IMR-90 (cell line): ENCODE measurements around the gene TMPRSS2. TPM values are rescaled to one million over a fixed set of nuclear protein-coding genes. Genes with fewer than 3 reads are reported as not detected.

Experiments
- ATAC-seq: fragments of 200-7000 bp; cut with Tn5 transposase; 2 replicates; pipeline ENCODE4 v1.9.1; 2020; ENCODE audit warnings: low read depth, mild to moderate bottlenecking, moderate library complexity
- BruUV-seq: library from RNA; stranded (reverse); fragments of 400-500 nt; replicated peaks from 2 replicates; lab custom pipeline; 2021; lab: Mats Ljungman, UMichigan
- CTCF ChIA-PET: fragments of 300-600 bp; formaldehyde crosslinking; extraction: SDS; loops from one replicate; lab custom pipeline; 2021; ENCODE audit warnings: antibody characterized with exemption; lab: Yijun Ruan, JAX
- POLR2A ChIA-PET: fragments of 300-600 bp; sonication (Branson Sonifier 250); formaldehyde crosslinking; loops from one replicate; lab custom pipeline; 2022; ENCODE audit warnings: antibody characterized with exemption; ENCODE audit not compliant: unreplicated experiment; lab: Charles Lee
- DNase-seq: peaks from one replicate; pipeline ENCODE4 v3.0.0; 2013
- H2AFZ ChIP-seq: replicated peaks from 2 replicates; pipeline ENCODE3; 2013; ENCODE audit warnings: low read length, mild to moderate bottlenecking; ENCODE audit not compliant: poor library complexity
- H2AK5ac ChIP-seq: 2 replicates; pipeline ENCODE4 v1.6.1; 2013; ENCODE audit warnings: low read depth, low read length, inconsistent platforms
- H2AK9ac ChIP-seq: replicated peaks from 2 replicates; pipeline ENCODE3; 2013; ENCODE audit warnings: mild to moderate bottlenecking, low read depth, low read length, moderate library complexity; ENCODE audit not compliant: poor library complexity
- H2BK120ac ChIP-seq: 2 replicates; pipeline ENCODE4 v1.6.1; 2013; ENCODE audit warnings: low read depth, low read length, inconsistent platforms
- H2BK15ac ChIP-seq: 3 replicates; pipeline ENCODE4 v1.6.1; 2013; ENCODE audit warnings: low read depth, low read length, inconsistent platforms
- H2BK20ac ChIP-seq: 2 replicates; pipeline ENCODE4 v1.6.1; 2013; ENCODE audit warnings: low read depth, mild to moderate bottlenecking, inconsistent platforms, low read length, moderate library complexity
- H2BK5ac ChIP-seq: 2 replicates; pipeline ENCODE4 v1.6.1; 2013; ENCODE audit warnings: mild to moderate bottlenecking, low read depth, low read length, inconsistent platforms; ENCODE audit not compliant: poor library complexity, severe bottlenecking
- H3K14ac ChIP-seq: replicated peaks from 2 replicates; pipeline ENCODE4 v1.6.1; 2013; ENCODE audit warnings: low read depth, low read length, inconsistent platforms
- H3K18ac ChIP-seq: 2 replicates; pipeline ENCODE4 v1.6.1; 2013; ENCODE audit warnings: low read depth, low read length, control low read depth
- H3K23ac ChIP-seq: 2 replicates; pipeline ENCODE4 v1.6.1; 2013; ENCODE audit warnings: low read depth, low read length, inconsistent platforms
- H3K27ac ChIP-seq: 2 replicates; pipeline ENCODE4 v1.5.1; 2013; ENCODE audit warnings: mild to moderate bottlenecking, control low read depth, low read length; ENCODE audit not compliant: insufficient read depth
- H3K27me3 ChIP-seq: 2 replicates; pipeline ENCODE4 v1.6.1; 2013; ENCODE audit warnings: low read length; ENCODE audit not compliant: control insufficient read depth, insufficient read depth
- H3K36me3 ChIP-seq: 2 replicates; pipeline ENCODE4 v1.6.1; 2013; ENCODE audit warnings: low read length, mixed read lengths; ENCODE audit not compliant: control insufficient read depth, insufficient read depth
- H3K4ac ChIP-seq: 2 replicates; pipeline ENCODE4 v1.6.1; 2013; ENCODE audit warnings: low read depth, low read length, inconsistent platforms
- H3K4me1 ChIP-seq: 2 replicates; pipeline ENCODE4 v1.6.1; 2013; ENCODE audit warnings: low read length, mixed read lengths; ENCODE audit not compliant: control insufficient read depth, insufficient read depth
- H3K4me2 ChIP-seq: 2 replicates; pipeline ENCODE4 v1.6.1; 2013; ENCODE audit warnings: low read depth, mild to moderate bottlenecking, control low read depth, low read length, moderate library complexity
- H3K4me3 ChIP-seq: 2 replicates; pipeline ENCODE4 v1.5.1; 2013; ENCODE audit warnings: low read depth, mild to moderate bottlenecking, control low read depth, low read length, moderate library complexity; ENCODE audit not compliant: insufficient read depth
- H3K56ac ChIP-seq: 2 replicates; pipeline ENCODE4 v1.6.1; 2013; ENCODE audit warnings: low read length, inconsistent platforms; ENCODE audit not compliant: insufficient read depth; ENCODE audit errors: extremely low read depth
- H3K79me1 ChIP-seq, 2 experiments: 2 replicates each; pipeline ENCODE4 v1.6.1; 2013; ENCODE audit warnings: low read length in 2 of 2, inconsistent platforms in 1 of 2, low read depth in 1 of 2
- H3K9ac ChIP-seq: 2 replicates; pipeline ENCODE4 v1.6.1; 2013; ENCODE audit warnings: low read depth, low read length, control low read depth
- H3K9me1 ChIP-seq: 2 replicates; pipeline ENCODE4 v1.6.1; 2013; ENCODE audit warnings: low read length, inconsistent platforms; ENCODE audit not compliant: insufficient read depth
- H3K9me3 ChIP-seq: 2 replicates; pipeline ENCODE4 v1.6.1; 2013; ENCODE audit warnings: low read length; ENCODE audit not compliant: control insufficient read depth, insufficient read depth
- H4K20me1 ChIP-seq: 2 replicates; pipeline ENCODE4 v1.6.1; 2013; ENCODE audit warnings: low read length, inconsistent platforms; ENCODE audit not compliant: insufficient read depth
- H4K5ac ChIP-seq: 2 replicates; pipeline ENCODE4 v1.6.1; 2013; ENCODE audit warnings: mild to moderate bottlenecking, low read depth, low read length, control low read depth
- H4K8ac ChIP-seq, 2 experiments: 2 replicates each; pipeline ENCODE4 v1.6.1; 2013; ENCODE audit warnings: low read depth in 2 of 2, low read length in 2 of 2, control low read depth in 1 of 2, inconsistent platforms in 1 of 2
- H4K91ac ChIP-seq: 2 replicates; pipeline ENCODE4 v1.6.1; 2013; ENCODE audit warnings: low read depth, low read length, inconsistent platforms; ENCODE audit not compliant: insufficient read depth
- BHLHE40 ChIP-seq: fragments of 150-350 bp; IDR thresholded peaks from 2 replicates; pipeline ENCODE4 v1.6.1; 2016; ENCODE audit warnings: mild to moderate bottlenecking, low read depth, low read length
- CEBPB ChIP-seq: IDR thresholded peaks from 2 replicates; pipeline ENCODE4 v1.6.1; 2012; ENCODE audit warnings: low read depth, low read length, improper control_type of control experiment
- FOS ChIP-seq: fragments of 150-350 bp; IDR thresholded peaks from 2 replicates; pipeline ENCODE4 v1.6.1; 2016; ENCODE audit warnings: low read depth, low read length
- MAZ ChIP-seq: IDR thresholded peaks from 2 replicates; pipeline ENCODE4 v1.6.1; 2012; ENCODE audit warnings: low read depth, mild to moderate bottlenecking, low read length, improper control_type of control experiment, moderate library complexity, borderline replicate concordance
- RFX5 ChIP-seq: IDR thresholded peaks from 2 replicates; pipeline ENCODE4 v1.8.0; 2012; ENCODE audit warnings: low read depth, mild to moderate bottlenecking, low read length, moderate library complexity
- WGBS, 2 experiments: methylation state at CpG; one replicate each; pipeline versions ENCODE4 v1.1.5 to v1.1.7; 2013; ENCODE audit warnings: missing lambda C conversion rate in 2 of 2; ENCODE audit not compliant: insufficient read length in 1 of 2; ENCODE audit errors: extremely low coverage in 2 of 2; 5-methylcytosine and 5-hydroxymethylcytosine counted together
- dilution Hi-C: fragments of 300-500 bp; cut with HindIII; formaldehyde crosslinking; loops from one replicate; pipeline ENCODE4 v1.14.3; 2018; ENCODE audit warnings: low sequenced_read_pairs; ENCODE audit not compliant: unreplicated experiment
- in situ Hi-C: fragments of 300-500 bp; cut with MboI; formaldehyde crosslinking; loops from 3 replicates; pipeline ENCODE4 v1.14.3; 2019; ENCODE audit warnings: low sequenced_read_pairs, inconsistent platforms, mixed read lengths
- intact Hi-C: fragments of 100-400 bp; cut with micrococcal nuclease; formaldehyde crosslinking; loops from 2 replicates; pipeline ENCODE4 v1.10.0; 2022
- polyA plus RNA-seq, 3 experiments: library from polyadenylated mRNA; depleted of rRNA; stranded (reverse); fragments of >200 nt; gene quantifications; 2 replicates each; pipeline ENCODE4 v1.2.3, GENCODE V29; 2012; ENCODE audit warnings: low replicate concordance in 1 of 3
- total RNA-seq: library from RNA; depleted of rRNA; stranded (reverse); fragments of >200 nt; gene quantifications from 2 replicates; pipeline ENCODE4 v1.2.3, GENCODE V29; 2012
- TF ChIP-seq, protein P1 (sequence below): fragments of 150-350 bp; IDR thresholded peaks from 2 replicates; pipeline ENCODE4 v1.6.1; 2016; ENCODE audit warnings: low read depth, mild to moderate bottlenecking, low read length, moderate library complexity, borderline replicate concordance

Gene TMPRSS2
- total and polyA plus RNA-seq, 2 of the 4 experiments (the other 2 are of a cell fraction), result not detected

- dilution Hi-C loops, result no loop called here
- no peak for TF ChIP-seq MAZ
- TF ChIP-seq, protein P1, sequence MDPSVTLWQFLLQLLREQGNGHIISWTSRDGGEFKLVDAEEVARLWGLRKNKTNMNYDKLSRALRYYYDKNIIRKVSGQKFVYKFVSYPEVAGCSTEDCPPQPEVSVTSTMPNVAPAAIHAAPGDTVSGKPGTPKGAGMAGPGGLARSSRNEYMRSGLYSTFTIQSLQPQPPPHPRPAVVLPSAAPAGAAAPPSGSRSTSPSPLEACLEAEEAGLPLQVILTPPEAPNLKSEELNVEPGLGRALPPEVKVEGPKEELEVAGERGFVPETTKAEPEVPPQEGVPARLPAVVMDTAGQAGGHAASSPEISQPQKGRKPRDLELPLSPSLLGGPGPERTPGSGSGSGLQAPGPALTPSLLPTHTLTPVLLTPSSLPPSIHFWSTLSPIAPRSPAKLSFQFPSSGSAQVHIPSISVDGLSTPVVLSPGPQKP, result no peak
- no peak for TF ChIP-seq BHLHE40
- TF ChIP-seq CEBPB, result no peak
- no peak for TF ChIP-seq RFX5
- TF ChIP-seq FOS, result no peak
Observed at GRCh38 chr21:41472753-41473548, 35.0 kb downstream of the TMPRSS2 start.

More at GRCh38 chr21:41472753-41473548, 35.0 kb downstream of the TMPRSS2 start:
- Histone ChIP-seq H2BK5ac (no peak overlapping the region), H2AK9ac (no peak overlapping the region), H3K56ac (no peak overlapping the region), H3K4me2 (no peak overlapping the region), H2AK5ac (no peak overlapping the region), H3K4me3 (no peak overlapping the region), H3K9me3 (no peaks in the 10 kb centered on the region), H4K5ac (no peak overlapping the region), H3K27ac (no peak overlapping the region), H3K36me3 (no peaks in the 10 kb centered on the region), H3K79me1 (no peaks in the 10 kb centered on the region), H2BK120ac (no peak overlapping the region), H3K4ac (no peak overlapping the region), H2AFZ (no peak overlapping the region), H3K9ac (no peak overlapping the region), H3K27me3 (no peaks in the 10 kb centered on the region; the same call in 1 of the 2 replicates), H3K23ac (no peak overlapping the region), H3K14ac (no peak overlapping the region), H3K18ac (no peak overlapping the region), H4K8ac (no peak overlapping the region), H3K4me1 (no peaks in the 10 kb centered on the region; the same call in 1 of the 2 replicates), H4K20me1 (no peaks in the 10 kb centered on the region), H2BK20ac (no peak overlapping the region), H4K91ac (no peak overlapping the region), H2BK15ac (no peak overlapping the region), H3K9me1 (no peaks in the 10 kb centered on the region)
- ChIA-PET POLR2A (no interaction called here), CTCF (no interaction called here)
- intact Hi-C loops, result loop anchor here (10.0 kb wide), 1 partner anchor 1372 kb away; no protein-coding TSS in a partner anchor
- in situ Hi-C loops, result no loop called here
- BruUV-seq, result no TSS peak
- 82% methylated on average over 20 of the region's 33 CpGs; no CpG with 5 or more reads in 1 of the 2 experiments for WGBS, 2 experiments
- ATAC-seq (no peak), DNase-seq (no peak)
